Stimulated activated CD4-positive, alpha-beta T cell treated with anti-CD3 and anti-CD28 coated beads, Interleukin-2, amount 100 ng/mL, for 48 hours (primary cell): Measurements from ENCODE around the gene NMNAT3.
A peak's percentile ranks its signal among the peaks of the same experiment; 100 is the strongest.

Experiments
- DNase-seq, 2 donors: peaks; one replicate each; pipeline ENCODE4 v3.0.0-alpha.2; 2020

Gene NMNAT3

DNA sequence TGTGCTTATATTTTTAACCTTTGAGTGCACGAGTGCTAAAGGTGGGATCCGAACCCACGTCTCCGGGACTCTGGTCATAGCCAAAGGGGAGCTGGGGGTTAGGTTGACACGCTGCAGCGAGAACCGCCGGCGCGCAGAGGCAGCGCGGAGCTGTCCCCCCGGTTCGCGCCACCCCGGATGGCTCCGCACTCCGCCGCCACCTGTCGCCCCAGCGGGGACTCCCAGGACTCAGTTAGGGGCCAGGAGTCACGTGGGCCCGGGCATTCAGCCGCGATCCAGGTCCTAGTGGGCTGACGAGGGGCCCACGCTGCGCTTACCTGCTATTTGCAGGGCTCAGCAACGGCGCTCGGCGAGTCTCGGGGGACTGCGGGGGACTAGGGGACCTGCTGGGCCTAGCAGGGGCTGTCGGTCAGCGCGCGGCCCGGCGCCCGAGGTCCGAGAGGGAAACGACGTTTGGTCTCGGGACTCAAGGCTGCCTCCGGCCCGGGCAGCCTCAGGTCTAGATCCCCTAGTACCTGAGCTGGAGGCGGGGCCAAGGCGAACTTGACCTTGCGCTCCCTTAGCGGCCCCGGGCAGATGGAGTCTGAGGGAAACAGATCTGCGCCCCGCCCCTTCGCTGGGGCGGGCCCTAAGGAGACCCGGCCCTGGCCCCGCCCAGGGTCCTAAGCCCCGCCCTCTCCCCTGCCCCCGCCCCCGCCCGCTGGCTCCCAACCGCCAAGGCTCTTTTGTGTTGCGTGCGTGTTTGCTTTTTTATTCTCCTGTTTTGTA is at the start of gene NMNAT3:
Gene NMNAT3 (minus strand): TSS at position 585 of the 768 bp plus-strand sequence. CDS start 50,248 bp downstream, outside the sequence.
- DNase-seq, result peak; percentile 75 to 79

DNA sequence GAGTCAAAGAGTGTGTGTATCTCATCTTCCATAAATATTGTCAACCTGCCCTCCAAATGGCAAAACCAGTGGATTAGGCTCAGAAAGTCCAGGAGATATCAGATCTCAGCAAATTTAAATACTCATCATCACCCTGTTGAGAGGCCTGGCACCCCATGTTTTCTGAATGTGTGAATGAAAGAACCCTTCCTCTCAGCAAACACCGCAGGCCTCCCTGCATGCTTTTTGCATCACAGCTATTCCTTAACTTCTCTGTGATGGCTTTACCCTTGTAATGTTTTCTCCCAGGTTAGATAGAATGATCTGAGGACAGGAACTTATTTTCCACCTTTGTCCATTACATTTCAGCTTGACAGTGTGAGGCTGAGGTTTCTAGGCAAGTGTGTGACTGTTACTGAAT is 43.6 kb upstream of the NMNAT3 start:
- no peak for DNase-seq

DNA sequence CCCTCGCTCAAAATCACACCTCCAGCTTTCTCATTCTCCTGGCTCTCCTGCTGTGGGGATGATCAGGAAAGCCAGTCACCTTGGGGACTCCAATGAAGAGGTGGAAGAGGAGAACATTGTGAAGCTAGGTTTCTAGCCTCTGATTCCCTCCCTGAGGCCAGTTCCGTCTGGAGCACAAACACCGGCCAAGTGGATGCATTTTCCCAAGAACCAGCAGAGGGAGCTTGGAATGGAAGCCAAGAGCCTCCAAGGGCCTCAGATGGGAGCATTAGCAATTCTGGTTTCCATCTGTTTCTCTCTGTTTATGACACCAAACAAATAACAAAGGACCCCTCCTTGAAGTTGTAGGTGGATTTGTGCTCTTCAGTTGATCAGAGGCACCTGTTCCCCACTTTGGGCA is 40.6 kb upstream of the NMNAT3 start:
- DNase-seq, result no peak

DNA sequence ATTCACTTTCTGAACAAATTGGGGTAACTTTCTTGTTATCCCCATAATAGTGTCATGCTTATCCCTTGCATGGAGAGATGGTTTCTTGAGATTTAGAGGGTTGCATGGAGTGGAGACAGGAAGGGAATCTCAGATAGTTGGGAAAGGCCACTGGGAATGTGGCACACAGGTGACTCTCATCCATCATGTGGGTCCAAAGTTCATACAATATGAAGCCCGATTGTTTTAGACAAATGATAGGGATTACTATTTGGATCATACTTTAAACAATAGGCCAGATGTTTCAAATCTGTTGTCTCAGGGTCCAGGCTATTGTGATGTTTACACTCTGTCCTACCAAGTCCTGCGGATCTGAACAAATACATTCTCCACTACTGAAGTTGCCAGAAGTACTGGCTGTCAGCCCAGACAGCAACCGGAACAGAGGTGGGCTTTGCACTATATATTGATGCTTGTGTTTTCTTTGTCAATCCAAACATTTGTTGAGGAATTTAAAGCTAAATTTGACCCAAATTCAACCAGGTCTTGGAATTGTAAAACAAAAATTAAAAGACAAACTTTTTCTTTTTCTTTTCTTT is 39.2 kb upstream of the NMNAT3 start:
- no peak for DNase-seq

DNA sequence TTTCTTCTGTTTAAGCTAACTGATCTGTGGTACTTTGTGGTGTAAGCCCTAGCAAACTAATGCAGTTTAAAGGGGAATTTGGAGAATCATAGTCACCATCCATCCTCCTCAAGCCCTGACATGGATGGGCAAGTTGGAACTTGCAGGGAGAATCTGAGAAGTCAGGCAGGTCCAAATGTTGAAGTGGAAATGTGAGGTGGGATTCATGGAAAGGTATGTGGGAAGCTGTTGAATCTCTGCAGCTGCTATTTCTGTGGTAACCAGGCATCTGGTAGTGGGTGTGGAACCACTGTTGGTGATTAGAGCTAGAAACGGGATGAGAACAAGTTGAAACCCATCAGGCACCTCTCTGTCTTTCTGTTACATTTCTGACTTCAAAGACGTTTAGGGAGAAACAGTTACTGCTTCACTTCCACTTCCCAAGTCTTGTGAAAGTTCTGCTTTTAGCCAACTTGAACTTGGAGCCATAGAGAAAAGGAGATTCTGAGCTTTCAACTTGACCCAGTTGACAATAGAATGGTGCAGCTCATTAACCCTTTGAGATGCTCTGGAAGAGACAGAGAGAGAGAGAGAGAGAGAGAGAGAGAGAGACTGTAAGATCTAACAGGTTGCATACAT is 38.1 kb upstream of the NMNAT3 start:
- DNase-seq, result no peak

DNA sequence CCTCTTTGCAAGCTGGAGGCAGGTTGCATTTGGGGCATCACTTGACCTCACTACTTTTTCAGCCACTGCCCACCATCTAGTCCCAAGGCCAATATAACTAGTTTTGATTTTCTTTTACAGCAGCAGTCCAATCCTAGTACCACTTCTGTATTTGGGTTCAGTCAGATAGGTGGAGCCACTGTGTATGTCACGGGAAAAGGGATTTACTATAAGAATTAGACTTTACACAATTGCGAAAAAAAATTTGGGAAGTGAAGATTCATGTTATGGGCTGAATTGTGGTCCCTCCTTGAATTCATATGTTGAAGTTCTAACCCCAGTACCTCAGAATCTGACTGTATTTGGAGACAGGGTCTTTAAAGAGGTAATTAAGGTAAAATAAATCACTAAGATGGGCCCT is 37.4 kb upstream of the NMNAT3 start:
- no peak for DNase-seq

DNA sequence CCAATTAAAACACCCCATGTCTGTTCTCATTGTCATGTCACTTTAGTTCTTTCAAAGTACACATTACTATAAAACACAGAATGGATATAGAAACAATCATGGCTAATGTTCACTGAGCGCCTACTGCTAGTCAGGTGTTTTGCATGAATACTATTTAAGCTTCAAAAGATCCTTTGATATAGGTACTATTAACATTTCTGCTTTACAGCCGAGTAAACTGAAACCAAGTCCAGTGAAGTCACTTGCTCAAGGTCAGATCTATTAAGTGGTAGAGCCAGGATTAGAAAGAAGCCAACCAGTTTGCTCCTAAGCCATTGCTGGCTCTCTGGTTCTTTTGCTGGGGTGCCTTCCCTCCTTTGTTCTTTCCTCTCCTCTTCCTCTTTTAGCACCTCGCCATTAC is 32.4 kb upstream of the NMNAT3 start:
- DNase-seq, result no peak

DNA sequence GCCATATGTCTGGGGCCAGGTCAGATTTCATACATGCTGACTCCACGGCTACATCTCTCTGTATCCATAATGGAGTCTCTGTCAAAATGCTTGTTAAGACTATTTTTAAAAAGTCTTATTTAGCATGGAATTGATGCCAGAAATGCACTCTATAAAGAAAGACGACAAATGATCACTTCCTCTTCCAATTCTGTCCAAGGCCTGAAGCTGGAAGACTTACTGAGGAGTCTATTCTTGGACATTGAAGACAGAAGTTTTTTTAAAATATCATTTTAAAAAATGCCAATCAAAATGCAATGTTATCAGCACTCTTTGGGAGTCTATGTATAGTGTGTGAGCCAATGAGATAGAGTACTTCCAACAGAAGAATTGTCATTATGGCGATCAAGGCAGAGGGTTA is 27.9 kb upstream of the NMNAT3 start:
- DNase-seq, result no peak

DNA sequence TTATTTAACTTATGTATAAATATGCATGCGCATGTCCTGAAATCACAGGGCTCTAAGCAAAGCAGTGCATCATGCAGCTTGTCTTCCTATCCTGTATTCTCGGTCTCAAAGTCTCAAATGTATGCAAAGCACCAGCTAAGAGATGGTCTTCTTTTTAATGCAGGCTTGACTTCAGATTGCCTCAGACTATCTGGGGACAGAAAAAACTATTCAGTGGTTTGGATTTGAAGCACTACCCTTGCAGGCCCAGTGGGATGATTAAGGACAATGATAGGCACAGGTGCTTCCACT is 18.5 kb upstream of the NMNAT3 start:
- no peak for DNase-seq

DNA sequence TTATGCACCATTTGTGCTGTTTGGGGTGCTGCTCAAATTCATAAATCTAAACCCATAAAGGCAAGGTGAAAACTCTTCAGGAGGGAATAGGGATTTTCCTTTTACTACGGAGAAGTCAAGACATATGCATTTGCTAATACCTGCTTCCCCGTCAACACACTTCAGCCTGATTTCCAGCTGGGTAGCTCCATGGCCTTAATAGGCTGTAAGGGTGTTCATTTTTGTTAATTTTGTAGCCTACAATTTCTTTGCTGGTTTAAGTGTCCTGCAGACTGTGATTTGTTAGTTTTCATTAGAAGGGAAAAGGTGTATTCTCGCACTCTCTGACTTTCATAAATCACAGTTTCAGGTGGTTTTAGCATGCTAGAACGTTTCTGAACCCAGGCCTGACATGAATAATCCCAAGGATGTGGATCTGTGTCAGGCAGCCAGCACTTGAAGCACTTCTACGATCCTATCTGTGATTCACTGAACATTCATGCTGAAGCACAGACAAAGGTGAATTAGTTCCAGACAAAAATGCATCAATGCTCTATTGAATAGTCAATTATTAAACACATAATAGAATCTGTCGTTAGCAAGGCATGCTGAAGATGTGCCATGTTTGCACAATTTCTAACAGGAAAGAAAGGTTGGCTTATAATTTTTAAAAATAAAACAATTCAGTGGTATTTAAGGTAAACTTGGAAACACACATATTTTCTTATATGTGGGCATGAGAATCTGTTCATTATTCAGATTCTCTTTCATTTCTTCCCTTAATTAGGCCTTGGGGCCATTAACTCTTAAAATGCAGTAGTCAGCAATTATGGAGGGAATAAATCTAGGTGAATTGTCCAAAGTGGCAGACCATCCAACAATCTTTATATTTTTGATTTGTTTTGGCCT is 17.9 kb upstream of the NMNAT3 start:
- DNase-seq, result no peak

DNA sequence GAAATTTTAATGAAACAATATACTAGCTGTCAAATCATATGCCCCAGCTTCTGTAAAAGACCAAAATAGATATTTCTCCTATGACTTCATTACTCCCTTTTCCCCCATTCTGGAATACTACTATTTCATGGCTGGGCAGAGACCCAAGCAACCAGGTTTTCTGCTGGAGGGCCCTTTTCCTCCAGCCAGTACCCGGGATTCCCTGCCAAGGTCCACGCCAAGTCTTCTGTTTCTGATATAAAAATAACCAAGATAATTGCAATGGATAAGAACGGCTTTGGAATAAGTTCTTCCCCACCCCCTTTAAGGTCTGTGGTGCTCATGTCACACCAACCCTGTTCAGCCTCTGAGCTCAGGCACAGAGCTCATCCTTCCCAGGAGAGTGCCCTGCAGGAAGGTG is 17.2 kb upstream of the NMNAT3 start:
- DNase-seq, result no peak

DNA sequence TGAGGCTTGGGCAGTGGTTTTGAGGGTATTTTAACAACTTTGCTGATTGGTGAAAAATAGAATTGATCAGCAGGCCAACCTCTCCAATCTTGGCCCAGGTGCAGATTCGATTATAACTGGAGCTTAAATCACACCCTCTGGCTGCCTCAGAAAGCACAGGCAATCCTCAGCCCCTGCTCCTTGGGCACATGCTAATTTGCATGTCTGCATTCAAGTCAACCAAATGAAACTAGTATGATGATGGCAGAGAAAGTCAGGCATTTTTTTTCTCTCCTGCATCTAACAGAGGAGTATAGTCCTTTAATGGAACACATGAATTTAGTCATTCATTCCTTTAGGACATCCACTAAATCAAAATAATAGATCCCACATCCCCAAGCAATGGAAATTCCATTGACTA is 16.8 kb upstream of the NMNAT3 start:
- no peak for DNase-seq

DNA sequence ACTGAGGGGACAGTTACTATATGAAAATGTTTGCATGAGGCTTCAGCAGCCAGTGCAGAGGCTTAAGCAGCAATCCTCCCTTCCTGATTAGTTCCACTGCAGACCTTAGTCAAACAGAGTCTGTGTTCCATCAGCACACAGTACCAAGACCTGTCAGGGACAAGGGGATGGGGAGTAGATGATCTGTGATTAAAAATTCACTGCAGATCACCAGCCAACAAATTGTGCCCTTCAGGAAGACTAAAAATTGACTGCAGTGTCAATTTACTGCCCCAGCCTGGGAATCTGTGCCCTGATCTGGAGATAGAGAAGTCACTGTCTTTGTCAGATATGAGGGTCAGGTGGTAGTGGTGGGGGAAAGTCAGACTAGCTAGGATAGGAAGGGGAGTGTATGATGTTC is 13.8 kb upstream of the NMNAT3 start:
- DNase-seq, result no peak

DNA sequence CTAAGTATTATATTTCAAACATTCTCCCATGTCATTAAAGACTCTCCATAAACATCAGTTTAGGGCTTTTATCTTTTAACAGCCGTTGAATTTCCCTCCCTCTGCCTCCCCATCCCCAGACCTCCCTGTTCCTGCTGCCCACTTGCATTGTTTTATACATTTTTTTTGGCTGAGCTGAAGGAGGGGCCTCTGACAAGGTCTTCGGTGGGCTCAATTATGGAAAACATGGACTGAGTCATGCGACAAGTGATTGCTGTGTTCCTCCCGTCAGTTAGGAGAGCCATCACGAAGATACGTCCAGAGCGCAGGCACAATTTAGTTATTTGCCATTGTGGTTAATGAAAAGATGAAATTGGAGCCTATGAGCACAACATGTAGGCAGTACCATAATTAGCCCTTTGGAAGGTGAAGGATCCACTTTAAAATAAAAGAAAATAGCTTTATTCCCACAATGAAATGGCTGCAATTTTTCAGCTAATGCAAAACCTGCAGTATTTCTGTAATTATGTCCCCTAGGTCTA is 12.0 kb upstream of the NMNAT3 start:
- no peak for DNase-seq

DNA sequence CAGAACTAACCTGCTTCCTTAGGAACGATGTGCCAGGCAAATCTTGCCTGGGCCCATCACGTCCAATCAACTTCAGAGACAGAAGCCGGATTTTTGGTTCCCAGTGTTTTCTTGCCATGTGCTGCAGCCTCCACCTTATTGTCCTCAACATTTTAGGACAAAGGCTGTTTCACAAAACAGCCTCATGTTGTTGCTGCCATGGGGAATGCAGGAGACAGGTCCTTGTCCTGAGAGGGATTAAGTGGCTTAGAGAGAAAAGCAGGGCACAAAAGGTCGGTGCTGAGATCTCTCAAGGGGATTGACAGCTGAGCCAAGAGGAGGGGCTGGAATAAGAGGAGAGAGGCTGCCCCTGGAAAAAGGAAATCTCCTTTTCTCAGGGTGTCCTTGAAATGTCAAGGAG is 11.3 kb upstream of the NMNAT3 start:
- DNase-seq, result no peak

DNA sequence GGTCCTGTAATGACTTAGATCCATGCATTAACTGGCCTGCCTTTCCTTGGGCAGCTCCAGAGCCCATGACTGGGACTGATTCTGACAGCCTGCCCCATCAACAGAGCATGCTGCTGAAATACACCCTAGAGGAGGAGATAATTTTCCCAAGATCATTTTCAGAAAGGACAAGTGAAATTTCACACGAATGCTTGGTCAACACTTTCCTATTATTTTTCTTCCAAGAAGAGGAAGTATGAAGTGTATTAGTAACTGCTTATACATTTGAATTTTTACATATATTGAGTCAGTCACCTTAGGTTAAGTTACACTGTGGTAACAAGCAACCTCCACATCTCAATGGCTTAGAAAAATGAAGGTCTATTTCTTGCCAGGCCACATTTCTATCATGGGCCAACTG is 9.7 kb upstream of the NMNAT3 start:
- no peak for DNase-seq

DNA sequence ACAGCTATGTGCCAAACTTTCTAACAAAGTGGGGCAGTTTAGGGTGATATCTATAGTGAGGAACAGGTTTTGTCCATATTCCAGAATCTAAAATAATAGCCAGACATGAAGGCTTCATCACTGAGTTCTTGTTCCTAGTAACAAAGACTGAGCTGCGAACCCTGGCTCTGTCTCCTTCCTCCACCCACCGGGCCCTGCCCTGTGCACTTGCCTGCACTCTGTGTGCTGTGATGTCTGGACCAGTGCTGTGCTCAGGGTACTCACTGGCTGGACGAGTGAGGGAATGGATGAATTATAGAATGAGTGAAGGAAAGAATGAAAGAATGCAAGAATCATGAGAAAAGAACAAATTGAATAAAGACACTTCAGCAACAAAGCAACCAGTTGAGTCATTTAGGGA is 8.9 kb upstream of the NMNAT3 start:
- DNase-seq, result no peak

DNA sequence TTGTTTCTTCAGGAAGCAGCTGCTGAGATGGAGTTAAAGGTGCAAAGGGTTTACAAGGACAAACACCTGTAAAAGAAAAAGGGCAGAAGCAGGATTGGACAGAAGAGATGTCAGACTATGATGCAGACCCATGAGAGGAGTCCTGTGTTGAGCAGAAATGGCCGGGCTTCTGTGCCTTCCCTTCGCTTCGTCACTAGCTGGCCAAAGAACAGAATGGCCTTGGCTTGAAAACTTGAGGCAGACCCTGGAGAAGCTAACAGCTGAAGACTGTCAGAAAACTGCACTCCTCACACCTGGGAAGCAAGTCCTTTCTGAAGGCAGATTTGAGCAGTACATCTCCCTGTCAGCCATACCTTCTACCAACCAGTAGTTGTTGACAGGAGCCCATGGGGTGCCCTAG is 8.4 kb upstream of the NMNAT3 start:
- DNase-seq, result no peak

DNA sequence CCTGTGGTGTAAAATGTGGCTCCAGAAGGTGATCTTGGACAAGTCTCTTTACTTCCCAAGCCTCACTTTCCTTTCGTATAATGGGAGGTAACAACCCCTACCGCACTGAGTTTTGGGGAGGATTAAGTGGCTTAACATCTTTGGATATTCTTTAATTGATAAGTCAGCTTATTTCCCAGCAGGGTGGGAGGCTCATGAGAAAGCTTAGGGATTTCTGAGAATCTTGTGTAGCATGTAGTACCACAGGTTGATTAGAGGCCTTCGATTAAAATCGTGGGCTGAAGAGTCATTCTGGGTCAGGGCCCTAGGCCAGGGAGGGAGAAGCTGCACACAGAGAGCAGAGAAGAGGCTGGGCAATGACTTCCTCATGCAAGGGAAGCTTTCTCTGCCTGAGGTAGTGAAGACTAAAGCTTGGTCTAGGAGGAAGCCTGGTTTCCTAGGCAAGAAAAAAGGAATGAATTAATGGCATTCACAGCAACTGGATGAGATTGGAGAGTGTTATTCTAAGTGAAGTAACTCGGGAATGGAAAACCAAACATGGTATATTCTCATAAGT is 1.5 kb upstream of the NMNAT3 start:
- no peak for DNase-seq

DNA sequence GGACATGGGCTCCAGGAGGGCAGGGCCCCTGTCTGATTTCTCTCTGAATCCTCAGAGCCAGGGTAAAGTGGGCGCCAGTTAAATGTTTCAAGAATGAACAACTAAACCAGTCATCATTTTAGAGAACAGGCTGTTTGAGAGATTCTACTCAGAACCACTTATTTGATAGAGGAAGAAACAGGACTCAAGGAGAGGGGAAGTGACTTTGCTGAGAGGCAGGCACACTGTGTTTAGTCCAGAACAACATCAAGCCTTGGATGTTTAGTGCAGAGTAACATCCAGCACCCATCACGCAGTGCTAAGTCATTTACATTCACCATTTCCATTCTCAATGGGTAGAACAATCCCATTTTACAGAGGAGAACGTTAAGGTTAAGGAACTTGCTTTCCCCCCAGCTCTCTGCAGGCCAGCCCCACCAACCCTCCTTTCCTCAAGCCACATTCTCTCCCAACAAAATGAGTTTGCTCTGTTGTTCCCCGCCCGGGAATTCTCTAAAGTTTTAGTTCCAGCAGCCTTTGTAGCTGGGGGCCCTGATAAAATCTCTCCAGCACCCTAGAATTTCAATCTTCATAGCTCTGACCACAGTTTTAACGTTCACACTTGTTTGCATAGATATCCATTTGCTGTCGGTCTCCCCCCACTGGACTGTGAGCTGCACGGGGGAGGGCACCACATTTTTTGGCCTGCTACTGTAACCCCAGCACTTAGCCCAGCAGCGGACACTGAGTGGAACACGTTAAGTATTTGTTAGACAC is 962 bp downstream of the NMNAT3 start:
- no peak for DNase-seq

DNA sequence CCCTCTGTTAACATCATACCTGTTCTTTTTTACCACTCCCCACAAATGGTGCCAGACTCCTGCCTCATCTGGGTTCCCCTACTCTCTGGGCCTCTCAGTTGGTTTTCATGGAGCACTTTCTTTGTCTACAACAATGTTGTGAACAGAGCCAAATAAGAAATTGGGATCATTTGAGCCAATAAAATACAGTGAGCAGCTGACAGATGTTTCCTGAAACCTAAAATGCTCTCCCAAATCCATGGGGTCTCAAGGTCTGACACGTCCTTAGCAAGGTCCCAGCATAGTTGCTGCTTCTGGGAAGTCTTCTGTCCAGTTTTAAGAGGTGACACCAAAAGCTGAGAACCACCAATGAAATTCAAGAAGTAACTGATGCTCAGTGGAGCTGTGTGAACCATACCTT is 1.7 kb downstream of the NMNAT3 start:
- DNase-seq, result no peak

DNA sequence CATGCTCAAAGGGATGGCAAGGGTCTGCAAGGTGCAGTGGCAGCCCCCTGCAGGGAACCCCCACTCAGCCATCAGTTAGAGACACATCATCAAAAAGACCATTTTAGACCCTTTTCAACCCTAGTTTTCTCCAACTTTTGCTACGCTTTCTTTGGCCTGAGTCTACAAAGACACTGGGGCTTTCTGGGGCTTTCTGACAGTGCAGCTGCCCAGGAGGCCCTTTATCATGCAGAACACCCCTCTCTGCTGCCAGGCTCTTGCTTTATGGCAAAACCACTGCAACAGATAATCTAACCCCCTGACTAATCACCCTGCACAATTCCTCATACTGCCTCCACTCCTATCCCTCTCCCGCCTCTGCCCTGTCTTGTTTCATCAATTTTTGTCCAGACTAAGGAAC is 2.4 kb downstream of the NMNAT3 start:
- DNase-seq, result no peak
